Glutamatergic neuron (in vitro differentiated cells): ENCODE results near the gene TPSB2. TPM values are rescaled to one million over a fixed set of nuclear protein-coding genes. Genes with fewer than 3 reads are reported as not detected.
A peak's percentile ranks its signal among the peaks of the same experiment; 100 is the strongest.

ENCODE experiments used
- DNase-seq: peaks from one replicate; pipeline ENCODE4 v3.0.0; 2022
- H3K27ac Mint-ChIP-seq: one replicate; pipeline ENCODE4 v1.8.0; 2020; ENCODE audit warnings: mild to moderate bottlenecking, mixed read lengths, inconsistent platforms; ENCODE audit not compliant: unreplicated experiment
- H3K27me3 Mint-ChIP-seq: one replicate; pipeline ENCODE4 v1.8.0; 2020; ENCODE audit warnings: mild to moderate bottlenecking, moderate library complexity, mixed read lengths, inconsistent platforms; ENCODE audit not compliant: unreplicated experiment
- H3K36me3 Mint-ChIP-seq: one replicate; pipeline ENCODE4 v1.8.0; 2020; ENCODE audit warnings: mild to moderate bottlenecking, mixed read lengths, inconsistent platforms; ENCODE audit not compliant: unreplicated experiment
- H3K4me1 Mint-ChIP-seq: one replicate; pipeline ENCODE4 v1.8.0; 2020; ENCODE audit warnings: mild to moderate bottlenecking, low read depth, mixed read lengths, inconsistent platforms; ENCODE audit not compliant: unreplicated experiment
- H3K4me3 Mint-ChIP-seq: one replicate; pipeline ENCODE4 v1.8.0; 2020; ENCODE audit warnings: mild to moderate bottlenecking, mixed read lengths, inconsistent platforms; ENCODE audit not compliant: unreplicated experiment
- H3K9me3 Mint-ChIP-seq: one replicate; pipeline ENCODE4 v1.8.0; 2020; ENCODE audit warnings: mild to moderate bottlenecking, moderate library complexity, mixed read lengths, inconsistent platforms; ENCODE audit not compliant: unreplicated experiment
- total RNA-seq: library from RNA; stranded (reverse); fragmentation: NEBNext Ultra II Directional; extraction: Animal tissue kit (Norgen Biotek cat#: 25700); gene quantifications from one replicate; pipeline ENCODE4 v1.2.1, GENCODE V29; 2021; ENCODE audit not compliant: unreplicated experiment
- TF ChIP-seq, protein P1 (sequence below): fragments of 200-600 bp; sonication (generic); IDR thresholded peaks from one replicate; pipeline ENCODE4 v1.5.0; 2021; ENCODE audit not compliant: partially characterized antibody, unreplicated experiment

Gene TPSB2
- total RNA-seq, 1 donor from 2014 or later, result not detected

DNA sequence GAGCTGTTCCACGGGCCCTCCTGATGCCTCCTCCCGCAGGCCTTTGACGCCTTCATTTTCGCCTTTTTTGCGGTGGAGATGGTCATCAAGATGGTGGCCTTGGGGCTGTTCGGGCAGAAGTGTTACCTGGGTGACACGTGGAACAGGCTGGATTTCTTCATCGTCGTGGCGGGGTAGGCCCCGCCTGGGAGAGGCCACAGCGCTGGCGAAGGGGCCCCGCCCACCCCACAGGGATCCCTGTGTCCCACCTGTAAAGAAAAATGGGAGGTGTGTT, 34.7 kb downstream of the TPSB2 start:
- H3K4me3 Mint-ChIP-seq, result no peak overlapping the region
- H3K4me1 Mint-ChIP-seq, result peaks cover 7% of the 10 kb centered on the region
- H3K9me3 Mint-ChIP-seq, result peaks cover 12% of the 10 kb centered on the region
- no peaks in the 10 kb centered on the region for H3K36me3 Mint-ChIP-seq
- H3K27ac Mint-ChIP-seq, result no peak overlapping the region
- DNase-seq, result no peak
- H3K27me3 Mint-ChIP-seq, result peaks cover 5% of the 10 kb centered on the region
- TF ChIP-seq, protein P1, sequence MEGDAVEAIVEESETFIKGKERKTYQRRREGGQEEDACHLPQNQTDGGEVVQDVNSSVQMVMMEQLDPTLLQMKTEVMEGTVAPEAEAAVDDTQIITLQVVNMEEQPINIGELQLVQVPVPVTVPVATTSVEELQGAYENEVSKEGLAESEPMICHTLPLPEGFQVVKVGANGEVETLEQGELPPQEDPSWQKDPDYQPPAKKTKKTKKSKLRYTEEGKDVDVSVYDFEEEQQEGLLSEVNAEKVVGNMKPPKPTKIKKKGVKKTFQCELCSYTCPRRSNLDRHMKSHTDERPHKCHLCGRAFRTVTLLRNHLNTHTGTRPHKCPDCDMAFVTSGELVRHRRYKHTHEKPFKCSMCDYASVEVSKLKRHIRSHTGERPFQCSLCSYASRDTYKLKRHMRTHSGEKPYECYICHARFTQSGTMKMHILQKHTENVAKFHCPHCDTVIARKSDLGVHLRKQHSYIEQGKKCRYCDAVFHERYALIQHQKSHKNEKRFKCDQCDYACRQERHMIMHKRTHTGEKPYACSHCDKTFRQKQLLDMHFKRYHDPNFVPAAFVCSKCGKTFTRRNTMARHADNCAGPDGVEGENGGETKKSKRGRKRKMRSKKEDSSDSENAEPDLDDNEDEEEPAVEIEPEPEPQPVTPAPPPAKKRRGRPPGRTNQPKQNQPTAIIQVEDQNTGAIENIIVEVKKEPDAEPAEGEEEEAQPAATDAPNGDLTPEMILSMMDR, result no peak

DNA sequence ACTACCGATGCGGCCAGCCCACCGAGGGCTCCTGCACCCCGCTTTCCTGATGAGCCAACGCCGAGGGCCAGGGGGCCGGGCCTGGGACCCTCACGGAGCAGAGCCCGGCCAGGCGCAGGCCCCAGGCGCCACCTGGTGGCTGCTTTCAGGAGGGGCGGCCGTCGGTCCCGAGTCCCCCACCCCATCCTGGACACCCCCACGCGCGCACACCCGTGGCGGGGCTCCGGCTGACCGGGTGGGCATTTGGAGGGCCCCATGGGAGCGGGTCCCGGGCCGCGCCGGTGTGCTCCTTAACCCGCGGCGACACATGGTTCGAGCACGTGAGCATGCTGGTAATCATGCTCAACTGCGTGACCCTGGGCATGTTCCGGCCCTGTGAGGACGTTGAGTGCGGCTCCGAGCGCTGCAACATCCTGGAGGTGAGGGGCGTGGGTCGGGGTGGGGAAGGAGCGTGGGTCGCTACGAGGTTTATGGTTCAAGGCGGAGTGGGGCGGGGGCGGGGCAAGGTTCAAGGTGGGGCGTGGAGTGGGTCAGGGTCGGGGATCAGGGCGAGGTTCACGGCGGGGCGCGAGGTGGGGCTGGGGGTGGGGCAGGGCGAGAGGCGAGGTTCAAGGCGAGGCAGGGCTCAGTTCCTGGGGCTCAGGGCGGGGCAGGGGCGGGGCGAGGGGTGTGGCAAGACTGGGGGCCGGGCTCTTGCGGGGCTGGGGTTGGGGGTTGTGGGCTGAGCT, 35.2 kb downstream of the TPSB2 start:
- Mint-ChIP-seq H3K36me3 (no peaks in the 10 kb centered on the region), H3K9me3 (peaks cover 10% of the 10 kb centered on the region), H3K27ac (no peak overlapping the region), H3K4me1 (peaks cover 7% of the 10 kb centered on the region), H3K27me3 (peaks cover 3% of the 10 kb centered on the region), H3K4me3 (no peak overlapping the region)
- DNase-seq, result peak; percentile 62
- TF ChIP-seq, protein P1, result peak; percentile 94

- H3K27ac Mint-ChIP-seq, result no peak overlapping the region
- no peaks in the 10 kb centered on the region for H3K36me3 Mint-ChIP-seq
These were observed 36.0 kb downstream of the TPSB2 start for GRCh38 chr16:1193825-1194581.

DNA sequence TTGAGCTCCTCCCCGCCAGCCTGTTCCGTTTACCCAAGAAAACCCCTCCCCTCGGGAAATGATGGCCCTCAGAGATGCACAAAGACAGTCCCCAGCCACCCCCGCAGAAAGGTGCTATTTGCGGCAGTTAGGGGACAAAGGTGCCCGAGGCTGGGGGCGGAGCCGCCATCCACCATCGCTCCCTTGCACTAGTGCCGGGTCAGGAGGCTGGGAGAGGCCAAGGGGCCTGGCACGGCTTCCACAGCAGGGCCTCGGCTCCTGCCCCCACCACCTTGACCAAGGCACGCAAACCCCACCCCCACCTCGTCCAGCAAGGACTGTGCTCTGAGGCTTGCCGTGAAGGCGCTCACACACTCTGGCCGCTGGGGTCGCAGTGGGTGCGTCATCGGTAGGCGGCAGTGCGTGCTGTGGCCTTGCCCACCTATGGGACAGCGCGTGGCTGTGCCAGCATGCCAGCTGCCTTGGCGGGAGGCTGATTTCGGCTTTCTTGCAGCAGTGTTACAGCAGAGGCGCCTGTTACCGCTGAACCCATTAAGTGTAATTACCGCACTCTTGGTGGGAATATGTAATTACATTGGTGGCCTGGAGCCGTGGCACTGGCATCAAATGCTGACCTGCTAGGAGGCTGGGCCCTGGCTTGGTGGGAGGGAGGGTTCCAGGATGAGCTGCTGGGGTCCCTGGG, 36.7 kb downstream of the TPSB2 start:
- DNase-seq, result no peak
- H3K9me3 Mint-ChIP-seq, result peaks cover 6% of the 10 kb centered on the region
- peaks cover 2% of the 10 kb centered on the region for H3K27me3 Mint-ChIP-seq

More at GRCh38 chr16:1193825-1194581, 36.0 kb downstream of the TPSB2 start:
- peaks cover 10% of the 10 kb centered on the region for H3K4me1 Mint-ChIP-seq
- H3K4me3 Mint-ChIP-seq, result no peak overlapping the region
- TF ChIP-seq, protein P1, result no peak
- H3K9me3 Mint-ChIP-seq, result peaks cover 6% of the 10 kb centered on the region
- DNase-seq, result no peak
- H3K27me3 Mint-ChIP-seq, result peaks cover 2% of the 10 kb centered on the region

More for the DNA sequence above, 36.7 kb downstream of the TPSB2 start:
- TF ChIP-seq, protein P1, result no peak
- no peak overlapping the region for H3K27ac Mint-ChIP-seq
- H3K36me3 Mint-ChIP-seq, result no peaks in the 10 kb centered on the region
- H3K4me3 Mint-ChIP-seq, result no peak overlapping the region
- peaks cover 12% of the 10 kb centered on the region for H3K4me1 Mint-ChIP-seq
